ENCODE measurements around the gene CRISPLD2.

GRCh38 chr16:84828322-84828721 lies 8.5 kb downstream of the CRISPLD2 start:
- TF ChIP-seq CTCF (IDR thresholded peaks at IDR 0.05 in 8 of 11, conservative IDR thresholded peaks at IDR 0.05 in 3 of 11) (no peak), POLR2A (IDR thresholded peaks at IDR 0.05) (no peak), POLR2AphosphoS5 (IDR thresholded peaks at IDR 0.05) (no peak)

Data from spleen (tissue), 7 donors.